ENCODE measurements around the gene CELF6.

DNA sequence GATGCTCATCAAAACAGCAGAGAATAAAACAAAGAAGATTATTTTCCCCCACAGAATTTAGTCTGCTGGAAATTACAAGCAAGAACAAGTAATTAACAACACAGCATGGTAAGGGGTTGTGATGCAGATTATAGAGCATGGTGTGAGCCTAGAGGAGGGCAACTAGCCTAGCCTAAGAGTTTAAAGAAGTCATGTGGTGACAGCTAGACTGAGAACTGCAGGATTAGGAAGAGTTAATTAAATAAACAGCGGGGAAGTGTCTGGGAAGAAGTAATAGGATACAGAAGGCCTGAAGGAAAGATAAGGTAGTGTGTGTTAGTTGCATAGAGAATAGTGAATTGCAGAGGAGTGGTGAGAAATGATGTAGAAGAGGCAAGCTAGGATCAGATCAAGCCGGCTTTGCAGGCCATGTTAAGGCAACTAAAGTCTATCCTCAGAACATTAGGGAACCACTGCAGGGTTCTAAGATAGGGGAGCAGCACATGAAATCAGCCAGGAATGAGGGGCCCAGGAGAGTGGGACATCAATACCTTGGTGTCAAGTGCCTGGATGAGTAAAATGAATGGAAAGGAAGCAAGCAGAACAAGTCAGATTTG is 77.1 kb downstream of the CELF6 start:
- TF ChIP-seq CREB1 (IDR thresholded peaks at IDR 0.05; ENCODE audit: low read depth) (no peak), EP300 (IDR thresholded peaks at IDR 0.05; ENCODE audit: borderline replicate concordance) (no peak), CEBPB (IDR thresholded peaks at IDR 0.05) (no peak)
- TF ChIP-seq, protein P1, sequence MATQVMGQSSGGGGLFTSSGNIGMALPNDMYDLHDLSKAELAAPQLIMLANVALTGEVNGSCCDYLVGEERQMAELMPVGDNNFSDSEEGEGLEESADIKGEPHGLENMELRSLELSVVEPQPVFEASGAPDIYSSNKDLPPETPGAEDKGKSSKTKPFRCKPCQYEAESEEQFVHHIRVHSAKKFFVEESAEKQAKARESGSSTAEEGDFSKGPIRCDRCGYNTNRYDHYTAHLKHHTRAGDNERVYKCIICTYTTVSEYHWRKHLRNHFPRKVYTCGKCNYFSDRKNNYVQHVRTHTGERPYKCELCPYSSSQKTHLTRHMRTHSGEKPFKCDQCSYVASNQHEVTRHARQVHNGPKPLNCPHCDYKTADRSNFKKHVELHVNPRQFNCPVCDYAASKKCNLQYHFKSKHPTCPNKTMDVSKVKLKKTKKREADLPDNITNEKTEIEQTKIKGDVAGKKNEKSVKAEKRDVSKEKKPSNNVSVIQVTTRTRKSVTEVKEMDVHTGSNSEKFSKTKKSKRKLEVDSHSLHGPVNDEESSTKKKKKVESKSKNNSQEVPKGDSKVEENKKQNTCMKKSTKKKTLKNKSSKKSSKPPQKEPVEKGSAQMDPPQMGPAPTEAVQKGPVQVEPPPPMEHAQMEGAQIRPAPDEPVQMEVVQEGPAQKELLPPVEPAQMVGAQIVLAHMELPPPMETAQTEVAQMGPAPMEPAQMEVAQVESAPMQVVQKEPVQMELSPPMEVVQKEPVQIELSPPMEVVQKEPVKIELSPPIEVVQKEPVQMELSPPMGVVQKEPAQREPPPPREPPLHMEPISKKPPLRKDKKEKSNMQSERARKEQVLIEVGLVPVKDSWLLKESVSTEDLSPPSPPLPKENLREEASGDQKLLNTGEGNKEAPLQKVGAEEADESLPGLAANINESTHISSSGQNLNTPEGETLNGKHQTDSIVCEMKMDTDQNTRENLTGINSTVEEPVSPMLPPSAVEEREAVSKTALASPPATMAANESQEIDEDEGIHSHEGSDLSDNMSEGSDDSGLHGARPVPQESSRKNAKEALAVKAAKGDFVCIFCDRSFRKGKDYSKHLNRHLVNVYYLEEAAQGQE (IDR thresholded peaks at IDR 0.05; ENCODE audit: low read depth), result no peak

Measured in Ishikawa (cell line).